Vagina (tissue), 2 donors: ENCODE data around the gene WARS2.

Experiments used
- CTCF ChIP-seq, 3 experiments: fragments of 450-650 bp in 2 of 3; fragments of 200-600 bp in 1 of 3; sonication (generic) in 1 of 3; IDR thresholded peaks; one replicate each; pipeline ENCODE4 v1.5.1; 2017 to 2019; ENCODE audit warnings: antibody characterized with exemption in 3 of 3, mild to moderate bottlenecking in 2 of 3, moderate library complexity in 2 of 3
- POLR2A ChIP-seq, 2 donors: fragments of 450-650 bp; IDR thresholded peaks; one replicate each; pipeline ENCODE4 v1.6.1; 2017; ENCODE audit warnings: antibody characterized with exemption in 2 of 2, mild to moderate bottlenecking in 2 of 2, moderate library complexity in 2 of 2
- POLR2AphosphoS5 ChIP-seq, 2 donors: sonication (generic); formaldehyde crosslinking; IDR thresholded peaks; one replicate each; pipeline ENCODE4 v1.9.0; 2017; ENCODE audit warnings: antibody characterized with exemption in 2 of 2, mild to moderate bottlenecking in 2 of 2, low read depth in 1 of 2; ENCODE audit not compliant: insufficient read depth in 1 of 2

GRCh38 chr1:119004129-119004527 is 136.3 kb downstream of the WARS2 start:
- TF ChIP-seq CTCF (IDR thresholded peaks at IDR 0.05) (no peak), POLR2A (IDR thresholded peaks at IDR 0.05) (no peak), POLR2AphosphoS5 (IDR thresholded peaks at IDR 0.05; ENCODE audit: insufficient read depth in 1 of 2, low read depth in 1 of 2) (no peak)
